GM19463 (cell line): Measurements from ENCODE around the gene ZC3H12D.
A peak's percentile ranks its signal among the peaks of the same experiment; 100 is the strongest.
"Not testable (repeated sequence)": the region's sequence is repeated elsewhere in the genome, so short reads cannot be mapped to it uniquely, and the experiment has no call there.

Source experiments
- ATAC-seq: cut with Tn5 transposase; IDR thresholded peaks from one replicate; pipeline ENCODE4 v1.9.1; 2021; ENCODE audit warnings: mild to moderate bottlenecking, moderate library complexity; ENCODE audit not compliant: unreplicated experiment

ZC3H12D gene

GRCh38 chr6:149484733-149485700 lies at the start of gene ZC3H12D:
ZC3H12D (minus strand) TSS chr6:149485014; CDS start chr6:149474543, 10,471 bp downstream.
- peak; percentile 43 for ATAC-seq

GRCh38 chr6:149529650-149530049 lies 44.8 kb upstream of the ZC3H12D start:
- ATAC-seq = no peak

- no peak for ATAC-seq
Measured at GRCh38 chr6:149515494-149515893, 30.7 kb upstream of the ZC3H12D start.

- ATAC-seq = no peak
Measured at GRCh38 chr6:149513915-149514314, 29.1 kb upstream of the ZC3H12D start.

- ATAC-seq = no peak
Measured at GRCh38 chr6:149510793-149511512, 26.1 kb upstream of the ZC3H12D start.

- no peak for ATAC-seq
Measured at GRCh38 chr6:149508485-149508884, 23.7 kb upstream of the ZC3H12D start.

GRCh38 chr6:149503872-149504271 lies 19.1 kb upstream of the ZC3H12D start:
- no peak for ATAC-seq

GRCh38 chr6:149503276-149503675 lies 18.5 kb upstream of the ZC3H12D start:
- no peak for ATAC-seq

GRCh38 chr6:149501768-149502167 lies 17.0 kb upstream of the ZC3H12D start:
- ATAC-seq = no peak

GRCh38 chr6:149501201-149501600 lies 16.4 kb upstream of the ZC3H12D start:
- no peak for ATAC-seq

GRCh38 chr6:149500096-149500495 lies 15.3 kb upstream of the ZC3H12D start:
- no peak for ATAC-seq

GRCh38 chr6:149499066-149499465 lies 14.3 kb upstream of the ZC3H12D start:
- ATAC-seq = no peak

- no peak for ATAC-seq
Measured at GRCh38 chr6:149497365-149497764, 12.6 kb upstream of the ZC3H12D start.

GRCh38 chr6:149496597-149496996 lies 11.8 kb upstream of the ZC3H12D start:
- peak; percentile 75 for ATAC-seq

- ATAC-seq = not testable (repeated sequence)
Measured at GRCh38 chr6:149495349-149496016, 10.7 kb upstream of the ZC3H12D start.

GRCh38 chr6:149494810-149495209 lies 10.0 kb upstream of the ZC3H12D start:
- peak; percentile 68 for ATAC-seq

- ATAC-seq = no peak
Measured at GRCh38 chr6:149493761-149494320, 9.0 kb upstream of the ZC3H12D start.

- no peak for ATAC-seq
Measured at GRCh38 chr6:149492798-149493343, 8.1 kb upstream of the ZC3H12D start.

GRCh38 chr6:149489967-149490366 lies 5.2 kb upstream of the ZC3H12D start:
- ATAC-seq = no peak

- no peak for ATAC-seq
Measured at GRCh38 chr6:149488815-149489214, 4.0 kb upstream of the ZC3H12D start.

- no peak for ATAC-seq
Measured at GRCh38 chr6:149487316-149487715, 2.5 kb upstream of the ZC3H12D start.
